WI38 (cell line): ENCODE data around the gene HM13.

Source experiments
- H3K4me3 ChIP-seq: 2 replicates; pipeline ENCODE4 v1.5.1; 2011; ENCODE audit warnings: low read depth, mild to moderate bottlenecking, control low read depth, low read length
- CTCF ChIP-seq: IDR thresholded peaks from 2 replicates; pipeline ENCODE4 v1.5.1; 2012; ENCODE audit warnings: low read depth, mild to moderate bottlenecking, control low read depth, low read length

Gene HM13

GRCh38 chr20:31565699-31566318, 51.6 kb downstream of the HM13 start:
- no peak for TF ChIP-seq CTCF
- H3K4me3 ChIP-seq: no peak overlapping the region

- no peak for TF ChIP-seq CTCF
- no peak overlapping the region for H3K4me3 ChIP-seq
Measured at GRCh38 chr20:31566319-31566657, 52.0 kb downstream of the HM13 start.

DNA sequence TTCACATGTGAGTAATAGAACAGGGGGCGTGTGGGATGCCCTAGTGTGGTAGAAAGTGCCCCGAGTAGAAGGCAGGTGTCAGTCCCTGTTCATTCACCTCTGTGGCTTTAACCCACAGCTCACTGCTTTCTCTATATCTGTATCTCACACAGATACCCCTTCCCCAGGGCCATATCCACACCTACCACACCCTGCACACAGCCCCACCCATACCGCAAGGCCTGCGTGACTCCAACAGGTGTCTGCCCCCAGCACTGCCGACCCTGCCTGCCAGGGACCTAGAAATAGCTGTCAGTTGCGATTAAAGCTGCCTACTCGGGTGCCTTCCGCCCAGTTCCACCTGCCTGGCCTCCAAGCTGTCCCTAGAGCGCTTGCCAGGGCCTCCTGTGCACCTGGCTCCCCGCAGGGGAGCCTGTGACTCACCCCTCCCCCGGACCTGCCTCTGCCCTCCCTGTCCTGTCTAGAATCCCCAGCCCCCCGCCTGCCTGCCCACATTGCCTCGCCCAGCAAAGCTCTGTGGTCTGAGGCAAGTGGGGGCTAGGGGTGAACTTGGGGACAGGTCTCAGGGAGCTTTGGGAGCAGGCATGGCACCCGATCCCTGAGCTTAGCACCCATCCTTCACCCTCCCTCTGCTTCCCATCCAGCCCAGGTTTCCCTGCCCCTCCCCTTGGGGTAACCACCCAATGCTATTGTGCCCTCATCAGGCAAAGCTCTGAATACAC, 52.6 kb downstream of the HM13 start:
- H3K4me3 ChIP-seq: no peak overlapping the region

DNA sequence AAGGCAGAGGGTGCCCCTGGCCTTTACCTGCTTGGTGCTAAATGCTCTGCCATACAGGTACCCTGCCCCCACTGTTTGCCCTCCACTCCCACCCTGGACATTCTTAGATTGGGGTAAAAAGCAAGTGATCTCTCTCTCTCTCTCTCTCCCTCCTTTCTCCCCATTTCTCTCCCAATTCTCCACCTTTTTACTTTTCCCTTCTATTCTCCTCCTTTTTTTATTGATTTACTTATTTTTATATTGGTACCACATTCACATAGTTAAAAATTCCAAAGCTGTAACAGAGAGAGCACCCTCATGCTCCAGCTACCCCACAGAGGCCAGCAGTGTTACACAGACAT, 53.1 kb downstream of the HM13 start:
- no peak overlapping the region for H3K4me3 ChIP-seq
- TF ChIP-seq CTCF: no peak

More for the DNA sequence above, 52.6 kb downstream of the HM13 start:
- no peak for TF ChIP-seq CTCF

DNA sequence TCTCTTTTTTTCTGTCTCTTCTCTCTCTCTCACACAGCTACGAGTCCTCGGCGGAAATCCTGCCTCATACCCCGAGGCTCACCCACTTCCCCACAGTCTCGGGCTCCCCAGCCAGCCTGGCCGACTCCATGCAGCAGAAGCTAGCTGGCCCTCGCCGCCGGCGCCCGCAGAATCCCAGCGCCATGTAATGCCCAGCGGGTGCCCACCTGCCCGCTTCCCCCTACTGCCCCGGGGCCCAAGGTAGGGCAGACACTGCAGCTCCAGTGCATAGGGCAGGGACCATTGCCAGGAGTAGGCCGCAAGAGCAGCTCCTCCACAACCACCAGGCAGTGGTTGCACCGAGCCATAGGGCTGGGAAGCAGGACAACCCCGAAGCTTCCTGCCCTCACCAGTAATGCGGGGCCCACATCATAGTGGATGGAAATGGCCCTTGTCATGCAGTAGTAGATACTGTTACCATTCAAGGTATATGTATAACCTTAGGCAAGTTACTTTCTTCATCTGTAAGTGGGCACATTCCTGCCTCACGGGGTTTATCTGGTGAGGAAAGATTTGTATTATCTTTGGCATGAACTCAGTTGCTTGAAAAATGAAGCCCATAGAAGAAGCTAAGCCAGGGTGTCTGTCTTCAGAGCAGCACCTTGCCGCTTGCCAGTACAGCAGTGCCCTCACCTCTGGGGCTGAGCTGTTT, 53.9 kb downstream of the HM13 start:
- TF ChIP-seq CTCF: no peak
- H3K4me3 ChIP-seq: no peak overlapping the region

DNA sequence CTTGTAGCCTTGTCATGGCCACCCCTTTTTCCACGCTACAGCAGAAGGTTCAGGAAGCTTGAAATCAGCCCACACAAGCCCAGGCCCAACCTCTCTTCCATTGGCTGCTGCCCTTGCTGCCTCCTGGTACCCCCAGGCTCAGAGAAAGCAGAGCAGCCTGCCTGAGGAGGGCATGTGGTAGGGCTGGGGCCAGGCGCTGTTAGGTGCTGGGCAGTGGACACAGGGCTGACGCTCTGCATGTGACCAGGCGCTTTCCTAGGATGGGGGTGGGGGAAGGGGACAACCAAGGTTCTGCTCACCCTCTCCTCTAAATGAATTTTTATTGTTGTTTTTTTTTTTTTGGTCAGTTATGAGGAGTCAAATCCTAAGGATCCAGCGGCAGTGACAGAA, 54.5 kb downstream of the HM13 start:
- H3K4me3 ChIP-seq: no peak overlapping the region
- TF ChIP-seq CTCF: no peak
